A673 (cell line): Measurements from ENCODE around the gene SMARCAL1.

Source experiments
- EZH2 ChIP-seq: fragments of 200-600 bp; sonication (generic); IDR thresholded peaks from 2 replicates; pipeline ENCODE4 v1.6.1; 2017; ENCODE audit warnings: borderline replicate concordance, low read depth, mild to moderate bottlenecking, mixed read lengths, antibody characterized with exemption, low read length; ENCODE audit not compliant: poor library complexity, severe bottlenecking
- TF ChIP-seq, protein P1 (sequence below): fragments of 300-800, 200-600 bp; sonication (generic); conservative IDR thresholded peaks from 2 replicates; pipeline ENCODE4 v1.5.1; 2017; ENCODE audit warnings: low read depth, mild to moderate bottlenecking, antibody characterized with exemption, low read length, moderate library complexity, mixed read lengths

DNA sequence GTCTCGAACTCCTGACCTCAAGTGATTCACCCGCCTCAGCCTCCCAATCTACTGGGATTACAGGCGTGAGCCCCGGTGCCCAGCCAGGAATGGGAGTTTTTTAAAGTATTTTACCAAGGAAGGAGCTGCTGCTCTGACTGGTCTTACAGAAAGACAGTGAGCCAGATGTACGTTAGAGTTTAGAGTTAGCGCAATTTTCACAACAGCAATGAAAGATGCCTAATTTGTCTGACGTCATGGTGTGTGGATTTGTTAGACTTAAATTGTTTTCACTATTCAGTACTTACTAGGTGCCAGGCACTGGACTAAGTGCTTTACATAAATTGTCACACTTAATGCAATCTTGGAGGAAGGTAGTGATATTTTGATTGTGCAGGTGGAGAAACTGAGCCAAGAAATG, 74.0 kb downstream of the SMARCAL1 start:
- TF ChIP-seq, protein P1, sequence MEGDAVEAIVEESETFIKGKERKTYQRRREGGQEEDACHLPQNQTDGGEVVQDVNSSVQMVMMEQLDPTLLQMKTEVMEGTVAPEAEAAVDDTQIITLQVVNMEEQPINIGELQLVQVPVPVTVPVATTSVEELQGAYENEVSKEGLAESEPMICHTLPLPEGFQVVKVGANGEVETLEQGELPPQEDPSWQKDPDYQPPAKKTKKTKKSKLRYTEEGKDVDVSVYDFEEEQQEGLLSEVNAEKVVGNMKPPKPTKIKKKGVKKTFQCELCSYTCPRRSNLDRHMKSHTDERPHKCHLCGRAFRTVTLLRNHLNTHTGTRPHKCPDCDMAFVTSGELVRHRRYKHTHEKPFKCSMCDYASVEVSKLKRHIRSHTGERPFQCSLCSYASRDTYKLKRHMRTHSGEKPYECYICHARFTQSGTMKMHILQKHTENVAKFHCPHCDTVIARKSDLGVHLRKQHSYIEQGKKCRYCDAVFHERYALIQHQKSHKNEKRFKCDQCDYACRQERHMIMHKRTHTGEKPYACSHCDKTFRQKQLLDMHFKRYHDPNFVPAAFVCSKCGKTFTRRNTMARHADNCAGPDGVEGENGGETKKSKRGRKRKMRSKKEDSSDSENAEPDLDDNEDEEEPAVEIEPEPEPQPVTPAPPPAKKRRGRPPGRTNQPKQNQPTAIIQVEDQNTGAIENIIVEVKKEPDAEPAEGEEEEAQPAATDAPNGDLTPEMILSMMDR, result no peak
- no peak for TF ChIP-seq EZH2
